ENCODE results near the gene ZDHHC8.

- TF ChIP-seq CTCF (IDR thresholded peaks at IDR 0.05) (peak in 1 of 6 experiments; percentile 28), POLR2A (IDR thresholded peaks at IDR 0.05) (peak; percentile 6 to 80)
Observed at GRCh38 chr22:20116951-20117632, 14.5 kb upstream of the ZDHHC8 start, which contains the start of gene TRMT2A.
